GM12801 (cell line): Measurements from ENCODE around the gene ZC3H11A.

ENCODE experiments used
- CTCF ChIP-seq: IDR thresholded peaks from one replicate; pipeline ENCODE4 v1.5.1; 2011; ENCODE audit warnings: control low read depth; ENCODE audit not compliant: insufficient read length; ENCODE audit errors: extremely low read depth

Gene ZC3H11A

DNA sequence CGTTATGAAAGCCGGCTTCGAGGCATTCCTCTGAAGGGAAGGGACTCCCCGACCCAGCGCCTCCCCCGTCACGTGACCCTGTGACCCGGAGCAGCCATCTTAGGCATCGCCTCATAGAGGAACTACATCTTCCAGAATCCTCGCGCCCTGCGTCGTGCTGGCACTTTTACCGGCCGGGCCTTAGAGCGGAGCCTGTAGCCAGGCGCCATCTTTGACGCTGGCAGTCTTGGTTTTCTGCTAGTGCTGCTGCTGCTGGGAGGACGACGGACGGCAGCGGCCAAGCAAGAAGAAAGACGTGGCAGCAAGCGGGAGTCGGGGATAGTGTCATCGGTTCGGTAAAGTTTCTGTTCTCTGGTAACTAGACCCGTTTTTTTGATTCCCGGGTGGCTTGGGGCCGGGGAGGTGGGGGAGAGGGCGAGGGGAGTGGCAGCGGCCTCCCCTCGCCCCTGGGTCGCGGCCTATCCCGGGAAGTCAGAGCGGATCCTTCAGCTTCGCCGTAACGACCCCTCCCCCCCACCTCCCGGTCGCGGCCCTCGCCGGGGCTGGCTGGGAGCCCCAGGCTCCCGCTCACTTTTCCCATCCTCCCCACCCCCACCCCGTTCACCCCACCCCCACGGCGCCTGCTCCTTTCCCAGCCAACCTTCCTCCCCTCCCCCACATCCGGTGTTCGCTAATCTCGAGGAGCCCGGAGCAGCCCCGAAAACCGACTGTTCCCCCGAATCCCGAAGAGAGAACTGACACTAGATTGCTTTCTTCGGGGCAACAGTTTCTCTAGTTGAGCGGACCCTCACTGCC is at the start of gene ZC3H11A, which contains the start of gene ZBED6:
Gene ZC3H11A, plus strand, starts transcription at position 183 of the 795 bp plus-strand sequence. CDS start 21,448 bp downstream, outside the sequence.
Gene ZBED6, plus strand, starts transcription at position 183 of the 795 bp plus-strand sequence. CDS start 1,900 bp downstream, outside the sequence.
- no peak for TF ChIP-seq CTCF

GRCh38 chr1:203746281-203746680 is 49.1 kb upstream of the ZC3H11A start:
- TF ChIP-seq CTCF: no peak

DNA sequence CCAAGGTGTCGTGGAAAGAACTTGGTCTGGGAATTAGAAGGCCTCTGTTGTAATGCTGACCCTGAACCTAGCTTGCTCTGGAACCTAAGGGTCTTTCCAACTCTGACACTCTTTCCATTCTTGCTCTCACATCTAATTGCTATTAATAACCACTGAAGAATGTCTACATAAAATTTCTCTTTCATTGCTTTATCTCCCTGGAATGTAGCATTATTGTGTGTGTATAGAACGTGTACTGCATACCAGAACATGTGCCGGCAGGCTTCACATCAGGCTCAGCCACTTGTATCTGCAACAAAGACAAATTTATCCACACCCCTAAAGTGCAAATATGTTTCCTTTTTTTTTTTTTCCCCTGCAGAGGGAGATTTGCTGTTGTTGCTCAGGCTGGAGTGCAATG is 44.4 kb upstream of the ZC3H11A start:
- TF ChIP-seq CTCF: no peak

DNA sequence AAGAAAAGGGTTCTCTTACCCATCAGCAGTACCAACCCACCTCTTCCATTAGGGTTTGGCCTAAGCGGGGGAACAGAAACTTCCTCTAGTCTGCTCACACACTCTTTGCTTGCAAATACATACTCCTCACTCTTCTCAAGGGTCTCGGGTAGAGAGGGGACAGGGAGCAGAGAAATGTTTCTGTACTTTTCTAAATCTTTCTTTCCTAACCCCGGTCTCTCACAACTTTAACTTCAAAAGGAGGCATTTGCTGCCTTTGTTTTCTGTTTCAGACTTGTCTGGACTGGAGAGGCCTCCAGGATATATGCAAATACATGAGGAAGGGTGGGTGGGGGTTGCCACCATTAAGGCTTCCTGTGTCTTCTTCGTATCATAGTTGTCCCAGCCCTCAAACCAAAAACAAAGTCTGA is 41.0 kb upstream of the ZC3H11A start:
- no peak for TF ChIP-seq CTCF

DNA sequence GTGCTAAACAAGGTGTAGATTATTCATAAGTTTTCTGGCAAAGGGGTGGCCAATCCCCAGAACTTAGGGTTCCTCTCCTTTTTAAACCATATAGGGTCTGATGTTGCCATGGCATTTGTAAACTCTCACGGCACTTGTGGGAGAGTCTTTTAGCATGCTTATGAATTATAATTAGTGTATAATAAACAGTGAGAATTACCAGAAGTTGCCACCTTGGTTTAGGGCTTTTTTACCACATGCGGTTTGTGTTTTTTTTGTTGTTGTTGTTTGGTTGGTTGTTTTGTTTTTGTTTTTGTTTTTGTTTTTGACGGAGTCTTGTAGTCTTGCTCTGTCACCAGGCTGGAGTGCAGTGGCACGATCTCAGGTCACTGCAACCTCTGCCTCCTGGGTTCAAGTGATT is 39.4 kb upstream of the ZC3H11A start:
- TF ChIP-seq CTCF: no peak

DNA sequence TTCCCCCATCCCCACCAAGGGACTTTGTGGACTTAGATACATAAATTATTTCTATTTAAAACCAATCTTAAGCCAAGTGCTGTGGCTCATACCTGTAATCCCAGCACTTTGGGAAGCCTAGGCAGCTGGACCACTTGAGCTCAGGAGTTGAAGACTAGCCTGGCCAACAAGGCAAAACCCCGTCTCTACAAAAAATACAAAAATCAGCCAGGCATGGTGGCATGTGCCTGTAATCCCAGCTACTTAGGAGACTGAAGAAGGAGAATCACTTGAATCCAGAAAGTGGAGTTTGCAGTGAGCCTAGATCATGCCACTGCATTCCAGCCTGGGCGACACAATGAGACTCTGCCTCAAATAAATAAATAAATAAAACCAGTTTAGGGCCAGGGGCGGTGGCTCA is 34.9 kb upstream of the ZC3H11A start:
- no peak for TF ChIP-seq CTCF

- no peak for TF ChIP-seq CTCF
Measured at GRCh38 chr1:203763505-203763904, 31.9 kb upstream of the ZC3H11A start.
